ENCODE data around the gene BCL6B. TPM values are rescaled to one million over a fixed set of nuclear protein-coding genes. Genes with fewer than 3 reads are reported as not detected.
"Not testable (repeated sequence)": the region's sequence is repeated elsewhere in the genome, so short reads cannot be mapped to it uniquely, and the experiment has no call there.

The BCL6B gene
- total RNA-seq, 5 donors from 2014 or later (not counting 1 experiment from before 2014, with no cell fraction given): 0.53 TPM; not detected in 4

DNA sequence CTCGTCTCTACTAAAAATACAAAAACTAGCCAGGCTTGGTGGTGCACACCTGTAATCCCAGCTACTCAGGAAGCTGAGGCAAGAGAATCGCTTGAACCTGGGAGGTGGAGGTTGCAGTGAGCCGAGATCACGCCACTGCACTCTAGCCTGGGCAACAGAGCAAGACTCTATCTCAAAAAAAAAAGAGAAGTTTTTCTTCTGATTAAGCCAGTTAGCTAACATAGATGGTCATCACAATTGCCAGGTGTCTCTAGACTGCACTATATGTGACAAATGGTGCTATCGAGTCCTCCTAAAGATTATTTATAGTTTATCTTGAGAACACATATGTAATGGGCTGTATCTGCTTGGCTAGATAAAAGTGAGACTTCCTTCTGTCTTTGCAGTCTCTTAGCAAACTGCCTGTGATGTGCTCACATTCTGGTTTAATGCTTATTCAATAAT lies 29.2 kb upstream of the BCL6B start:
- CTCF ChIA-PET; H3K27me3 ChIP-seq (replicated peaks in 1 of 2; ENCODE audit: control insufficient read depth in 2 of 2, extremely low read depth in 1 of 2, insufficient read depth in 2 of 2, low read length in 1 of 2); H3K27me3 Mint-ChIP-seq; H3K4me1 ChIP-seq (ENCODE audit: control insufficient read depth in 1 of 2, extremely low read depth in 1 of 2, insufficient read depth in 2 of 2, low read length in 2 of 2); H3K4me3 ChIP-seq (ENCODE audit: control insufficient read depth in 1 of 2, extremely low read depth in 1 of 2, low read length in 1 of 2); POLR2A ChIA-PET; H3K9me3 Mint-ChIP-seq; H3K27ac ChIP-seq (ENCODE audit: low read length); ATAC-seq (replicated peaks in 1 of 4); H3K4me3 Mint-ChIP-seq; DNase-seq; H3K4me1 Mint-ChIP-seq; H3K9me3 ChIP-seq: not testable (repeated sequence)
- H3K27ac Mint-ChIP-seq: peak overlapping the region in 1 of 2 donors; percentile 1
- 83% methylated on average over 3 of the region's 5 CpGs for WGBS (ENCODE audit: insufficient coverage)
- peaks cover 11% of the 10 kb centered on the region for H3K36me3 Mint-ChIP-seq
- H3K36me3 ChIP-seq (ENCODE audit: control insufficient read depth in 2 of 2, extremely low read depth in 1 of 2, insufficient read depth in 1 of 2, low read length in 1 of 2): peaks cover 0 to 18% of the 10 kb centered on the region in 2 donors

GRCh38 chr17:6994118-6994598 lies 28.7 kb upstream of the BCL6B start:
- DNase-seq: no peak

GRCh38 chr17:6994666-6995256 lies 28.1 kb upstream of the BCL6B start:
- CTCF ChIA-PET: no interaction called here
- Histone ChIP-seq H3K9me3 (no peaks in the 10 kb centered on the region), H3K4me1 (ENCODE audit: control insufficient read depth in 1 of 2, extremely low read depth in 1 of 2, insufficient read depth in 2 of 2, low read length in 2 of 2) (no peaks in the 10 kb centered on the region), H3K4me3 (ENCODE audit: control insufficient read depth in 1 of 2, extremely low read depth in 1 of 2, low read length in 1 of 2) (no peak overlapping the region), H3K36me3 (ENCODE audit: control insufficient read depth in 2 of 2, extremely low read depth in 1 of 2, insufficient read depth in 1 of 2, low read length in 1 of 2) (peaks cover 8 to 29% of the 10 kb centered on the region in 2 donors), H3K27ac (ENCODE audit: low read length) (no peak overlapping the region), H3K27me3 (replicated peaks in 1 of 2; ENCODE audit: control insufficient read depth in 2 of 2, extremely low read depth in 1 of 2, insufficient read depth in 2 of 2, low read length in 1 of 2) (no peaks in the 10 kb centered on the region)
- DNase-seq (no peak), ATAC-seq (replicated peaks in 1 of 4) (no peak)
- Mint-ChIP-seq H3K9me3 (no peaks in the 10 kb centered on the region), H3K36me3 (peaks cover 20% of the 10 kb centered on the region), H3K27ac (no peak overlapping the region), H3K4me1 (peaks cover 0 to 3% (median 2%) of the 10 kb centered on the region in 3 donors), H3K27me3 (no peaks in the 10 kb centered on the region), H3K4me3 (no peak overlapping the region)
- whole genome bisulfite sequencing (ENCODE audit: insufficient coverage): 95% methylated on average over 4 of the region's 9 CpGs
- POLR2A ChIA-PET: no interaction called here

More at GRCh38 chr17:6994118-6994598, 28.7 kb upstream of the BCL6B start:
- H3K9me3 Mint-ChIP-seq: no peaks in the 10 kb centered on the region
- peaks cover 0 to 3% (median 2%) of the 10 kb centered on the region in 3 donors for H3K4me1 Mint-ChIP-seq
- 90% methylated on average over 2 of the region's 10 CpGs for WGBS (ENCODE audit: insufficient coverage)
- Histone ChIP-seq H3K27me3 (replicated peaks in 1 of 2; ENCODE audit: control insufficient read depth in 2 of 2, extremely low read depth in 1 of 2, insufficient read depth in 2 of 2, low read length in 1 of 2) (no peaks in the 10 kb centered on the region), H3K4me1 (ENCODE audit: control insufficient read depth in 1 of 2, extremely low read depth in 1 of 2, insufficient read depth in 2 of 2, low read length in 2 of 2) (no peaks in the 10 kb centered on the region), H3K36me3 (ENCODE audit: control insufficient read depth in 2 of 2, extremely low read depth in 1 of 2, insufficient read depth in 1 of 2, low read length in 1 of 2) (peaks cover 4 to 23% of the 10 kb centered on the region in 2 donors), H3K4me3 (ENCODE audit: control insufficient read depth in 1 of 2, extremely low read depth in 1 of 2, low read length in 1 of 2) (no peak overlapping the region), H3K9me3 (no peaks in the 10 kb centered on the region), H3K27ac (ENCODE audit: low read length) (no peak overlapping the region)
- H3K4me3 Mint-ChIP-seq: no peak overlapping the region
- H3K27me3 Mint-ChIP-seq: no peaks in the 10 kb centered on the region
- ATAC-seq (replicated peaks in 1 of 4): no peak
- H3K27ac Mint-ChIP-seq: peak overlapping the region in 1 of 2 donors; percentile 1
- peaks cover 14% of the 10 kb centered on the region for H3K36me3 Mint-ChIP-seq
- ChIA-PET CTCF (no interaction called here), POLR2A (no interaction called here)

DNA sequence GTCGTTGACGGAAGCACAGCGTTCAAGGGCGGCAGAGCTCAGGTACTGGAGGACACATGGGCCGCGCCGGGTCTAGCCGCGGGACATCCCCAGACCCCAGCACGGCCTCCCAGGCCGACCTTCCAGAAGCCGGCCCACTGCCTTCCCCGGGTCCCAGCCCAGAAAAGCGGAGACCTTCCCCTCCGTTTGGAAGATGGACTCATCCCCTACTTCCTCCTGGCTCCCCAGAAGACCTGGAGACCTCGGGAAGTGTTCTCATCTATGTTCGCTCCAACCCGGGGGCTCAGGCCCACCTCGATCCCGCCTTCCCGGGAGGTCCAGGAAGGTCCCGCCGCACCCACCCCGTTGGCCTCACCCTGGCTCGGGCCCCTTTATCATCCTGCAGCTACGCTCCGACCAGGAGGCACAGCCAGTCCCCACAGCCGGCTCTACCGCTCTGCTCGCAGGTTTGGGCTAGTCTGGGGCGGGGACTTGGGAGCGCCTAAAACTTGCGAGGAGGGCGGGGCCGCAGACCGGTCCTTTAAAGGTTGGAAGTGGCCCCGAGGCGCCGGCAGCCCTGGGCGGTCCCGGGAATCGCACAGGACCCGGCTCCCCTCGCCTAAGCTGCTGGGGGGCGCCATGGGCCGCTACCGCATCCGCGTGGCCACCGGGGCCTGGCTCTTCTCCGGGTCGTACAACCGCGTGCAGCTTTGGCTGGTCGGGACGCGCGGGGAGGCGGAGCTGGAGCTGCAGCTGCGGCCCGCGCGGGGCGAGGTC lies 27.2 kb upstream of the BCL6B start, which contains the start of gene ALOX12:
Gene ALOX12, plus strand, starts transcription at position 550 of the 756 bp plus-strand sequence. Its CDS starts 69 bp downstream, at position 619.
- no peaks in the 10 kb centered on the region for H3K9me3 ChIP-seq
- DNase-seq (no peak), ATAC-seq (replicated peaks in 1 of 4) (no peak)
- H3K27me3 Mint-ChIP-seq: no peaks in the 10 kb centered on the region
- POLR2A ChIA-PET: interaction anchor here in 1 of 2 donors (0.6 kb wide), 1 partner anchor 1006 kb away, joined by 3 read pairs; no protein-coding TSS in a partner anchor
- peaks cover 0 to 3% (median 2%) of the 10 kb centered on the region in 3 donors for H3K4me1 Mint-ChIP-seq
- H3K4me1 ChIP-seq (ENCODE audit: control insufficient read depth in 1 of 2, extremely low read depth in 1 of 2, insufficient read depth in 2 of 2, low read length in 2 of 2): no peaks in the 10 kb centered on the region
- H3K4me3 Mint-ChIP-seq: no peak within 1 kb of the TSS
- H3K27me3 ChIP-seq (replicated peaks in 1 of 2; ENCODE audit: control insufficient read depth in 2 of 2, extremely low read depth in 1 of 2, insufficient read depth in 2 of 2, low read length in 1 of 2): no peaks in the 10 kb centered on the region
- no peak within 1 kb of the TSS for H3K27ac Mint-ChIP-seq
- H3K4me3 ChIP-seq (ENCODE audit: control insufficient read depth in 1 of 2, extremely low read depth in 1 of 2, low read length in 1 of 2): no peak within 1 kb of the TSS
- no peak within 1 kb of the TSS for H3K27ac ChIP-seq (ENCODE audit: low read length)
- WGBS (ENCODE audit: insufficient coverage): 80% methylated on average over 62 of the region's 64 CpGs
- CTCF ChIA-PET: no interaction called here
- no peaks in the 10 kb centered on the region for H3K9me3 Mint-ChIP-seq
- peaks cover 15 to 38% of the 10 kb centered on the region in 2 donors for H3K36me3 ChIP-seq (ENCODE audit: control insufficient read depth in 2 of 2, extremely low read depth in 1 of 2, insufficient read depth in 1 of 2, low read length in 1 of 2)
- peaks cover 25% of the 10 kb centered on the region for H3K36me3 Mint-ChIP-seq

DNA sequence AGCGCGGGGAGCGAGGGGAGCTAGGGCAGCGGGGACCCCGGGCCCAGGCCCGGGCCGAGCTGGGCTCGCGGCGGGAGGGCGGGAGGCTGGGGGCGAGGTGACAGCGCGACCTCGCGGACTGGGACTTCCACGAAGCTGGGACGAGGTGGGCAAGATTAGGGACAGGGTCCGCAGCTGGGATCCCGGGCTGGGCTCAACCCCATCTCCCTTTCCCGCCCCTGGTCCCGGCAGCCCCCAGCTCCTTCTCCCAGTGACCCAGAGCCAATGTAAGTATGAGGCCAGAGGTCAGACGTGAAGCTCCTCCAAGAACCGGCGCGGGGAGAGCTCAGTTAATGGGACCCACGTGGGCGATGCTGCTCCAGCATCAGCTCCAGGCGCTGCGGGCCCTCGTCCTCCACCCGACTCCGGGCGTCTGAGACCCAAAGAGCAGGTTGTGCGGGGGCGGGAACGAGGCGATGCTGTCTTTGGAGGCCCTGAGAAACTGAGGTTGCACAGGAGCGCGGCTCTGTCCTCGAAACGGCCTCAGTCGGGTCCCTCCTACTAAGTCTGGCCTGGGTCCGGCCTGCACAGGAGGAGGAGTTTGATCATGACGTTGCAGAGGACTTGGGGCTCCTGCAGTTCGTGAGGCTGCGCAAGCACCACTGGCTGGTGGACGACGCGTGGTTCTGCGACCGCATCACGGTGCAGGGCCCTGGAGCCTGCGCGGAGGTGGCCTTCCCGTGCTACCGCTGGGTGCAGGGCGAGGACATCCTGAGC lies 26.4 kb upstream of the BCL6B start:
- peaks cover 29% of the 10 kb centered on the region for H3K36me3 Mint-ChIP-seq
- ChIA-PET POLR2A (interaction anchor here in 1 of 2 donors (0.6 kb wide), 1 partner anchor 1005 kb away, joined by 3 read pairs; no protein-coding TSS in a partner anchor), CTCF (interaction anchor here in 1 of 2 donors (0.6 kb wide), 1 partner anchor 86 kb away, joined by 11 read pairs; no protein-coding TSS in a partner anchor)
- no peak overlapping the region for H3K4me3 Mint-ChIP-seq
- Histone ChIP-seq H3K4me3 (ENCODE audit: control insufficient read depth in 1 of 2, extremely low read depth in 1 of 2, low read length in 1 of 2) (no peak overlapping the region), H3K4me1 (ENCODE audit: control insufficient read depth in 1 of 2, extremely low read depth in 1 of 2, insufficient read depth in 2 of 2, low read length in 2 of 2) (no peaks in the 10 kb centered on the region), H3K9me3 (no peaks in the 10 kb centered on the region), H3K27me3 (replicated peaks in 1 of 2; ENCODE audit: control insufficient read depth in 2 of 2, extremely low read depth in 1 of 2, insufficient read depth in 2 of 2, low read length in 1 of 2) (no peaks in the 10 kb centered on the region), H3K27ac (ENCODE audit: low read length) (no peak overlapping the region), H3K36me3 (ENCODE audit: control insufficient read depth in 2 of 2, extremely low read depth in 1 of 2, insufficient read depth in 1 of 2, low read length in 1 of 2) (peaks cover 17 to 46% of the 10 kb centered on the region in 2 donors)
- H3K27ac Mint-ChIP-seq: no peak overlapping the region
- H3K9me3 Mint-ChIP-seq: no peaks in the 10 kb centered on the region
- ATAC-seq (replicated peaks in 1 of 4) (no peak), DNase-seq (no peak)
- H3K27me3 Mint-ChIP-seq: no peaks in the 10 kb centered on the region
- peaks cover 2 to 3% (median 3%) of the 10 kb centered on the region in 3 donors for H3K4me1 Mint-ChIP-seq
- 91% methylated on average over 55 of the region's 58 CpGs for WGBS (ENCODE audit: insufficient coverage)

GRCh38 chr17:6997171-6997570 lies 25.7 kb upstream of the BCL6B start:
- ATAC-seq (replicated peaks in 1 of 4): no peak
- CTCF ChIA-PET: interaction anchor here in 1 of 2 donors (0.6 kb wide), 1 partner anchor 86 kb away, joined by 11 read pairs; no protein-coding TSS in a partner anchor

More at GRCh38 chr17:6997171-6997570, 25.7 kb upstream of the BCL6B start:
- H3K4me1 ChIP-seq (ENCODE audit: control insufficient read depth in 1 of 2, extremely low read depth in 1 of 2, insufficient read depth in 2 of 2, low read length in 2 of 2): no peaks in the 10 kb centered on the region
- WGBS (ENCODE audit: insufficient coverage): 92% methylated on average over 3 of the region's 8 CpGs
- Mint-ChIP-seq H3K4me1 (peaks cover 3 to 7% (median 5%) of the 10 kb centered on the region in 3 donors), H3K9me3 (no peaks in the 10 kb centered on the region), H3K4me3 (no peak overlapping the region), H3K27ac (no peak overlapping the region), H3K27me3 (no peaks in the 10 kb centered on the region), H3K36me3 (peaks cover 36% of the 10 kb centered on the region)
- H3K9me3 ChIP-seq: no peaks in the 10 kb centered on the region
- H3K4me3 ChIP-seq (ENCODE audit: control insufficient read depth in 1 of 2, extremely low read depth in 1 of 2, low read length in 1 of 2): no peak overlapping the region
- H3K27ac ChIP-seq (ENCODE audit: low read length): no peak overlapping the region
- peaks cover 17 to 53% of the 10 kb centered on the region in 2 donors for H3K36me3 ChIP-seq (ENCODE audit: control insufficient read depth in 2 of 2, extremely low read depth in 1 of 2, insufficient read depth in 1 of 2, low read length in 1 of 2)
- DNase-seq: no peak
- POLR2A ChIA-PET: no interaction called here
- no peaks in the 10 kb centered on the region for H3K27me3 ChIP-seq (replicated peaks in 1 of 2; ENCODE audit: control insufficient read depth in 2 of 2, extremely low read depth in 1 of 2, insufficient read depth in 2 of 2, low read length in 1 of 2)

All from T-cell (primary cell).